C4-2B (cell line): ENCODE results near the gene GABARAPL1.

Experiments used
- H3K27ac ChIP-seq: fragments of 450-650 bp; 2 replicates; pipeline ENCODE4 v1.5.1; 2017
- ZFX ChIP-seq: fragments of 450-650 bp; IDR thresholded peaks from 2 replicates; pipeline ENCODE4 v1.6.1; 2017
- TF ChIP-seq, protein P1 (sequence below): fragments of 450-650 bp; conservative IDR thresholded peaks from 2 replicates; pipeline ENCODE4 v1.5.1; 2017; ENCODE audit warnings: mild to moderate bottlenecking

Gene GABARAPL1

GRCh38 chr12:10251669-10252068, 39.0 kb downstream of the GABARAPL1 start:
- H3K27ac ChIP-seq = no peak overlapping the region
- TF ChIP-seq ZFX = no peak
- TF ChIP-seq, protein P1, sequence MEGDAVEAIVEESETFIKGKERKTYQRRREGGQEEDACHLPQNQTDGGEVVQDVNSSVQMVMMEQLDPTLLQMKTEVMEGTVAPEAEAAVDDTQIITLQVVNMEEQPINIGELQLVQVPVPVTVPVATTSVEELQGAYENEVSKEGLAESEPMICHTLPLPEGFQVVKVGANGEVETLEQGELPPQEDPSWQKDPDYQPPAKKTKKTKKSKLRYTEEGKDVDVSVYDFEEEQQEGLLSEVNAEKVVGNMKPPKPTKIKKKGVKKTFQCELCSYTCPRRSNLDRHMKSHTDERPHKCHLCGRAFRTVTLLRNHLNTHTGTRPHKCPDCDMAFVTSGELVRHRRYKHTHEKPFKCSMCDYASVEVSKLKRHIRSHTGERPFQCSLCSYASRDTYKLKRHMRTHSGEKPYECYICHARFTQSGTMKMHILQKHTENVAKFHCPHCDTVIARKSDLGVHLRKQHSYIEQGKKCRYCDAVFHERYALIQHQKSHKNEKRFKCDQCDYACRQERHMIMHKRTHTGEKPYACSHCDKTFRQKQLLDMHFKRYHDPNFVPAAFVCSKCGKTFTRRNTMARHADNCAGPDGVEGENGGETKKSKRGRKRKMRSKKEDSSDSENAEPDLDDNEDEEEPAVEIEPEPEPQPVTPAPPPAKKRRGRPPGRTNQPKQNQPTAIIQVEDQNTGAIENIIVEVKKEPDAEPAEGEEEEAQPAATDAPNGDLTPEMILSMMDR = no peak

GRCh38 chr12:10252201-10252600, 39.5 kb downstream of the GABARAPL1 start:
- TF ChIP-seq ZFX = no peak
- TF ChIP-seq, protein P1 = no peak
- H3K27ac ChIP-seq = no peak overlapping the region

DNA sequence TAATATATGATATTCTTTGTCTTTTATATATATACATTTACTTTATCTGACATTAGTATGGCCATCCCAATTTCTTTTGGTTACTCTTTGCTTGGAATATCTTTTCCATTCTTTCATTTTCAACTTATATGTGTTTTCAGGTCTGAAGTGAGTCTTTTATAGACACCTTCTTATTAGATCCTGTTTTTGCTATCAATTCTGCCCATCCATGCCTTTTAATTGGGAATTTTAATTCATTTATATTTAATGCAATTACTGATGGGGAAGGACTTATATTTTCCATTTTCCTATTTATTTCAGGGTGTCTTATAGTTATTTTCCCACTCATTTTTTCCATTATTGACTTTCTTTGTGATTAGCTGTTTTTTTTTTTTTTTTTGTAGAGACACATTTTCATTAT, 43.4 kb downstream of the GABARAPL1 start:
- TF ChIP-seq, protein P1 = no peak
- TF ChIP-seq ZFX = no peak
- H3K27ac ChIP-seq = no peak overlapping the region

DNA sequence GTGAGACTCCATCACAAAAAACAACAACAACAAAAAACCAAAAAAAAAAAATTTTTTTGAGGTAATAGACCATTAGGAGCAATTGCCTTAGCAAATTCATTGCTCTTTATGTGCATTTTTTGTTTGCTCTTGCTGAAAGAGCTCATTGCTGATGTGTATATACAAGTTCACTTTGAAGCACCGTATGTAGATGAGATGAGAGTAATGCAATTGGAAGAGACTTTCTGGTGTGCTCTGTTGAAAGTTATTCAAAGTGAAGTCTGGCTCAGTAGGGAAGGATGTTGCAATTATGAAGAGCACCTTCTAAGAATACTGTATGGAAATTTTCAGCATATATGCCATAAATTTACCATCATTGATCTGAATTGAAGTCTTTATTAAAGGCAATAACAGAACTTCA, 48.2 kb downstream of the GABARAPL1 start:
- TF ChIP-seq ZFX = no peak
- TF ChIP-seq, protein P1 = no peak
- H3K27ac ChIP-seq = no peak overlapping the region

DNA sequence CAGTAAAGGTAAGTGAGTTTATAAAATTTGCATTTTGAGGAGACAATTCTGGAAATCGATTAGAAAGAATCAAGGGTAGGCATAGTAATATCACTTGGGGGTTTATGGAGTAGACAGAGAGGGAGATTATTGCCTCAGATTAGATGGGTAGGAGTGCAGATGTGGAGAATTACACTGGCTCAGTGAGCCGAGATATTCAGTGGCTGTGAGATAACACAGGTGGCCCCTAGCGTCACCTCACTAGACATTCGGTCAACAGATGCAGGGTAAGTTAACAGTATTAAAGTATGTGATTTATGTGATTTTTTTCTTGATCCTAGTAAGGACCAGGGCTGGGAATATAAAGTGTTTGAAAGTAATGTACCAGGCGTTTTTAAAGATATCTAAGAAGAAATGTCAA, 55.4 kb downstream of the GABARAPL1 start:
- TF ChIP-seq ZFX = no peak
- no peak overlapping the region for H3K27ac ChIP-seq

GRCh38 chr12:10272467-10272866, 59.8 kb downstream of the GABARAPL1 start:
- no peak overlapping the region for H3K27ac ChIP-seq
- TF ChIP-seq, protein P1 = no peak
- no peak for TF ChIP-seq ZFX
